Neuronal stem cell (in vitro differentiated cells): ENCODE data around the gene RANBP1.
A peak's percentile ranks its signal among the peaks of the same experiment; 100 is the strongest.

ENCODE experiments used
- DNase-seq: peaks from one replicate; pipeline ENCODE4 v3.0.0-alpha.2; 2013; ENCODE audit warnings: low spot score
- H2AFZ ChIP-seq: one replicate; pipeline ENCODE4 v1.6.1; 2013; ENCODE audit warnings: mild to moderate bottlenecking, low read length, inconsistent platforms
- H2AK5ac ChIP-seq: 2 replicates; pipeline ENCODE4 v1.6.1; 2013; ENCODE audit warnings: low read depth, mild to moderate bottlenecking, inconsistent platforms, low read length, moderate library complexity, mixed read lengths
- H2BK120ac ChIP-seq: 2 replicates; pipeline ENCODE4 v1.6.1; 2013; ENCODE audit warnings: low read depth, mild to moderate bottlenecking, inconsistent platforms, low read length, moderate library complexity, mixed read lengths
- H2BK12ac ChIP-seq: one replicate; pipeline ENCODE4 v1.6.1; 2013; ENCODE audit warnings: low read length, inconsistent platforms
- H2BK15ac ChIP-seq: 2 replicates; pipeline ENCODE4 v1.6.1; 2013; ENCODE audit warnings: mild to moderate bottlenecking, low read length, inconsistent platforms, mixed read lengths
- H2BK5ac ChIP-seq: one replicate; pipeline ENCODE4 v1.6.1; 2013; ENCODE audit warnings: inconsistent platforms, mild to moderate bottlenecking, low read length, moderate library complexity
- H3K14ac ChIP-seq: one replicate; pipeline ENCODE4 v1.6.1; 2013; ENCODE audit warnings: low read length, inconsistent platforms
- H3K18ac ChIP-seq: 2 replicates; pipeline ENCODE4 v1.6.1; 2013; ENCODE audit warnings: low read length, inconsistent platforms
- H3K23ac ChIP-seq: 2 replicates; pipeline ENCODE4 v1.6.1; 2013; ENCODE audit warnings: low read depth, mild to moderate bottlenecking, mixed read lengths, low read length, inconsistent platforms; ENCODE audit not compliant: poor library complexity
- H3K27ac ChIP-seq: replicated peaks from 3 replicates; pipeline ENCODE4 v1.5.1; 2013; ENCODE audit warnings: low read length, inconsistent platforms
- H3K27me3 ChIP-seq, 3 experiments: 2 replicates each; pipeline ENCODE4 v1.6.1; 2013; ENCODE audit warnings: low read length in 3 of 3, mild to moderate bottlenecking in 2 of 3, inconsistent platforms in 1 of 3, low read depth in 1 of 3, mixed read lengths in 1 of 3, moderate library complexity in 1 of 3; ENCODE audit not compliant: control insufficient read depth in 3 of 3, insufficient read depth in 3 of 3
- H3K36me3 ChIP-seq, 2 donors: replicated peaks in 1 of 2; 2 replicates each; pipeline ENCODE4 v1.6.1; 2013; ENCODE audit warnings: low read length in 2 of 2; ENCODE audit not compliant: control insufficient read depth in 2 of 2, insufficient read depth in 2 of 2
- H3K4ac ChIP-seq: 2 replicates; pipeline ENCODE4 v1.6.1; 2013; ENCODE audit warnings: inconsistent platforms, mild to moderate bottlenecking, low read length, moderate library complexity
- H3K4me1 ChIP-seq, 2 donors: 1 replicate in 1 of 2; 2 replicates in 1 of 2; pipeline ENCODE4 v1.6.1; 2013; ENCODE audit warnings: low read length in 2 of 2, low read depth in 1 of 2; ENCODE audit not compliant: control insufficient read depth in 2 of 2, insufficient read depth in 1 of 2
- H3K4me2 ChIP-seq: one replicate; pipeline ENCODE4 v1.6.1; 2013; ENCODE audit warnings: mild to moderate bottlenecking, low read length, inconsistent platforms; ENCODE audit not compliant: insufficient read depth, poor library complexity, severe bottlenecking
- H3K4me3 ChIP-seq, 2 donors: 2 replicates each; pipeline ENCODE4 v1.5.1; 2013; ENCODE audit warnings: low read length in 2 of 2, mild to moderate bottlenecking in 2 of 2, inconsistent platforms in 1 of 2, moderate library complexity in 1 of 2
- H3K79me1 ChIP-seq: one replicate; pipeline ENCODE4 v1.6.1; 2013; ENCODE audit warnings: low read depth, mild to moderate bottlenecking, inconsistent platforms, low read length, moderate library complexity
- H3K9ac ChIP-seq: one replicate; pipeline ENCODE4 v1.6.1; 2013; ENCODE audit warnings: mild to moderate bottlenecking, low read depth, low read length, inconsistent platforms; ENCODE audit not compliant: poor library complexity
- H3K9me3 ChIP-seq, 2 donors: replicated peaks in 1 of 2; 2 replicates each; pipeline versions ENCODE3 to v1.6.1; 2013; ENCODE audit warnings: low read length in 2 of 2, mild to moderate bottlenecking in 2 of 2, inconsistent platforms in 1 of 2, low read depth in 1 of 2, mixed read lengths in 1 of 2, moderate library complexity in 1 of 2; ENCODE audit not compliant: control insufficient read depth in 2 of 2, insufficient read depth in 1 of 2
- H4K8ac ChIP-seq: one replicate; pipeline ENCODE4 v1.6.1; 2013; ENCODE audit warnings: low read depth, mild to moderate bottlenecking, inconsistent platforms, low read length, moderate library complexity
- H4K91ac ChIP-seq: one replicate; pipeline ENCODE4 v1.6.1; 2013; ENCODE audit warnings: low read length, low read depth, mild to moderate bottlenecking, inconsistent platforms; ENCODE audit not compliant: poor library complexity
- WGBS, 2 donors: extraction: QIAGEN DNeasy Blood & Tissue Kit; methylation state at CpG; one replicate each; pipeline ENCODE4 v1.1.7; 2013; ENCODE audit warnings: missing lambda C conversion rate in 2 of 2, mixed read lengths in 1 of 2; ENCODE audit not compliant: insufficient read length in 2 of 2, insufficient replicate concordance in 1 of 2; ENCODE audit errors: extremely low coverage in 2 of 2; 5-methylcytosine and 5-hydroxymethylcytosine counted together

Gene RANBP1

DNA sequence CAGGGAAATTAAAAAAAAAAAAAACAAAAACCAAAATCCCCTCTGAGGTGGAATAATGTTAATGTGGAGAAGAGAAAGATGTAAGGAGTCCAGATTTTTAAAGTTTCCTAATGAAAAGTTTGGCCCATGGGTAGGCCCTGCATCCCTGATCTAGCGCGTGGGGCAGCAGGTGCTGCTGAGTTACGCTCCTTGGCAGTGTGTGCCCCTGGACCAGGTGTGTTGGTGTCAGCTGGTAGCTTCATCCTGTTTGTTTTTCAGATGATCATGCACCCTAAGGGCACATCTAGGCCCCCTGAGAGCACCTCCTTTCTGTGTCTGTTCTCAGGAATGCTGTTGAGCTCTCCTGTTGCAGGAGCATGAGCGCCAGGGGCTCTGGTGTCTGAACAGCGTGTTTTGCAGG lies 29.1 kb upstream of the RANBP1 start:
- Histone ChIP-seq H2AK5ac (no peak overlapping the region), H3K4me3 (no peak overlapping the region), H3K18ac (no peak overlapping the region), H3K4ac (no peak overlapping the region), H3K9ac (no peak overlapping the region), H3K4me2 (no peak overlapping the region), H4K8ac (no peak overlapping the region), H3K23ac (no peak overlapping the region), H2BK120ac (no peak overlapping the region), H2BK15ac (no peak overlapping the region), H3K9me3 (no peaks in the 10 kb centered on the region), H3K4me1 (peaks cover 12 to 15% of the 10 kb centered on the region in 2 donors), H2AFZ (no peak overlapping the region), H3K79me1 (peaks cover 44% of the 10 kb centered on the region), H3K14ac (no peak overlapping the region), H4K91ac (no peak overlapping the region), H2BK12ac (no peak overlapping the region), H3K27me3 (no peaks in the 10 kb centered on the region), H3K36me3 (peaks cover 63 to 99% of the 10 kb centered on the region in 2 donors), H3K27ac (no peak overlapping the region), H2BK5ac (no peak overlapping the region)
- no peak for DNase-seq
- WGBS, 2 donors, result no CpG with 5 or more reads among the region's 5 CpGs

DNA sequence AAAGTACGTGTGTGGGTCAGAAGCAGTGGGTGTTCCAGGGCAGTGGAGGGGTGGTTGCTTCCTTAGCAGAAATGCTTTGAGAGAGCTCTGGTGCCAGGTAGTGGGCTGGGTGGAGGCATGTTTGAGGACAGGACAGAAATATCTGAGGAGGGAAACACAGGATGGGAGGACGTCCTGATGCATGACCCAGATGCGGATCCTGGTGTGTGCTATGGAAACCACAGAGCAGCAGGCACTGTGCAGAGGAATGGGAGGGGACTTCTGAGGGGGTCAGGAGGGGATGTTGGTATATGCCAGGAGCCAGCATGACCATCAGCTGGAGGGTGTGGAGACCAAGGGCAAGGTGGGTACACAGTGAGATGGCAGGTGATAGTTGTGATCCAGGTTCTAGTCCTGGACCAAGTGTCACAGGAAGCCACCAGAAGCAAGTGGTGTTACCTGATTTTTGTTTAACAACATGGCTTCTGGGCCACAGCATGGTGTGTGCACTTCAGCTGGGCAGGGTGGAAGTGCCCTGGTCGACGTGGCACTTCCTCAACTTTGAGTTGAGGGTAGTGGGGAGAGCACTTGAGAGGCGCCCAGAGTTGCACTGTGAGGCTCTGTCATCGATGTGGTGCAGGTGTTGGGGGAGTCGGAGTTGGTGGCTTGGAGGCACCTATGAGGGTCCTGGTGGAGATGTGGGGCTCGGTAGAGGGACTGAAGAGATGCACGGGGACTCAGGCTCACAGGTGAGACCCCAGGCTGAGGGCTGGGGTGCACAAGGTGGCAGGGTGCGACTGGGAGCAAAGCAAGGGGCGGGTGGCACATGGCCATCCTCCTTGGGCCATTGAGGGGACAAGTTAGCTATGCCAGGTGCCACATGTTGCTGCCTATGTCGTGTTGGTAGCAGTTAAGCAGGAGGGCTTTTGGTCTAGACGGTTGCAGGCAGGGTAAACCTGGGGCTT lies 28.3 kb upstream of the RANBP1 start:
- DNase-seq, result no peak
- H2AK5ac ChIP-seq, result no peak overlapping the region
- peak overlapping the region; percentile 77 for H3K23ac ChIP-seq
- no peak overlapping the region for H3K27ac ChIP-seq
- no peak overlapping the region for H3K14ac ChIP-seq
- no CpG with 5 or more reads among the region's 14 CpGs for WGBS, 2 donors
- peak overlapping the region in 1 of 2 donors; percentile 12 for H3K4me3 ChIP-seq
- no peak overlapping the region for H3K18ac ChIP-seq
- no peak overlapping the region for H4K91ac ChIP-seq
- peaks cover 71 to 100% of the 10 kb centered on the region in 2 donors for H3K36me3 ChIP-seq
- H4K8ac ChIP-seq, result no peak overlapping the region
- no peak overlapping the region for H3K4ac ChIP-seq
- peak overlapping the region; percentile 24 for H2BK120ac ChIP-seq
- H3K4me1 ChIP-seq, result peaks cover 11 to 13% of the 10 kb centered on the region in 2 donors
- H3K9me3 ChIP-seq, result no peaks in the 10 kb centered on the region
- H2BK15ac ChIP-seq, result no peak overlapping the region
- no peak overlapping the region for H3K4me2 ChIP-seq
- H3K79me1 ChIP-seq, result peaks cover 52% of the 10 kb centered on the region
- H2AFZ ChIP-seq, result no peak overlapping the region
- H3K9ac ChIP-seq, result peak overlapping the region; percentile 56
- H2BK5ac ChIP-seq, result peak overlapping the region; percentile 48
- H3K27me3 ChIP-seq, result no peaks in the 10 kb centered on the region
- no peak overlapping the region for H2BK12ac ChIP-seq

GRCh38 chr22:20088263-20088648 lies 27.6 kb upstream of the RANBP1 start:
- H3K27me3 ChIP-seq, result no peaks in the 10 kb centered on the region
- peaks cover 6 to 9% of the 10 kb centered on the region in 2 donors for H3K4me1 ChIP-seq
- no peak overlapping the region for H2BK12ac ChIP-seq
- no CpG with 5 or more reads among the region's 8 CpGs for WGBS, 2 donors
- H3K9me3 ChIP-seq, result no peaks in the 10 kb centered on the region
- H2BK5ac ChIP-seq, result no peak overlapping the region
- no peak overlapping the region for H4K8ac ChIP-seq
- no peak overlapping the region for H3K4me3 ChIP-seq
- H2BK120ac ChIP-seq, result peak overlapping the region; percentile 24
- H3K18ac ChIP-seq, result no peak overlapping the region
- no peak overlapping the region for H2AFZ ChIP-seq
- no peak overlapping the region for H3K27ac ChIP-seq
- no peak overlapping the region for H3K4ac ChIP-seq
- no peak overlapping the region for H3K4me2 ChIP-seq
- H3K79me1 ChIP-seq, result peaks cover 52% of the 10 kb centered on the region
- no peak overlapping the region for H3K14ac ChIP-seq
- H2AK5ac ChIP-seq, result no peak overlapping the region
- no peak for DNase-seq
- no peak overlapping the region for H3K9ac ChIP-seq
- H2BK15ac ChIP-seq, result no peak overlapping the region
- H4K91ac ChIP-seq, result no peak overlapping the region
- H3K36me3 ChIP-seq, result peaks cover 70 to 100% of the 10 kb centered on the region in 2 donors
- H3K23ac ChIP-seq, result peak overlapping the region; percentile 77

DNA sequence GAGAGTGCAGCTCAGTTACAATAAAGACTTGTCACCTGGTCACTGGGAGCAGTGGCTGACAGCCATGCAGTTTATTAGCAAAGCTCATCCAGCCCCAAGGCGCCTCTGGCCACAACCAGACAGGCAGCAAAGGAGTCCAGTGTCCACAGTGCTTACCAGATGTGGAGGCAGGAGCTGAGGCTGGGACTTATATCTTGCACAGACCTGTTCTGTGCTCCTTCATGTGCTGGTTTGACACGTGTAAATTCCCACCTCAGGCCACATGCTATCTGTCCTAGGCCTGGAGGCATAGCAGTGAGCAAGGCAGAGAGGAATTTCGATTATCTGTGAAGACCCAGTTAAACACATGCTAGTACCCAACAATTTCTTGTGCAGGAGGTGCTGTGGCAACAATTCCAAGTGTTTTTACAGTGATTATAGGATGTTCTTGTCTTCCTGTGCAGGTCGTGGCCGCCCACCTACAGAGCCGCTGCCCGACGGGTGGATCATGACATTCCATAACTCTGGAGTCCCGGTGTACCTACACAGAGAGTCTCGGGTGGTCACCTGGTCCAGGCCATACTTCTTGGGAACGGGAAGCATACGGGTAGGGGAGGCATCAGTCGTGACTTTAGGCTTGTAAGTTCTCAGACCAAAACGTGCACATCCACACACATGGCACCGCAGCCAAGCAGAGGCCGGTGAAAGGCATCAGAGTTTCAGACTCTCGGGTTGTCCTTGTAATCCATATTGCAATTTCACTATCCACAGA lies 26.5 kb upstream of the RANBP1 start:
- Histone ChIP-seq H3K79me1 (peaks cover 52% of the 10 kb centered on the region), H3K23ac (no peak overlapping the region), H2BK5ac (peak overlapping the region; percentile 10), H2BK15ac (no peak overlapping the region), H3K27me3 (no peaks in the 10 kb centered on the region), H3K9me3 (no peaks in the 10 kb centered on the region), H3K18ac (no peak overlapping the region), H4K91ac (no peak overlapping the region), H2BK120ac (no peak overlapping the region), H3K4me3 (no peak overlapping the region), H2BK12ac (no peak overlapping the region), H2AFZ (no peak overlapping the region), H3K9ac (no peak overlapping the region), H4K8ac (no peak overlapping the region), H3K4me1 (peaks cover 0 to 5% of the 10 kb centered on the region in 2 donors), H3K27ac (no peak overlapping the region), H3K4ac (no peak overlapping the region), H3K14ac (no peak overlapping the region), H2AK5ac (no peak overlapping the region), H3K4me2 (no peak overlapping the region), H3K36me3 (peaks cover 81 to 100% of the 10 kb centered on the region in 2 donors)
- no CpG with 5 or more reads among the region's 17 CpGs for WGBS, 2 donors
- DNase-seq, result no peak
